Keratinocyte (primary cell): Measurements from ENCODE around the gene PLEKHD1.

Experiments used
- CTCF ChIP-seq, 3 experiments: IDR thresholded peaks in 1 of 3; conservative IDR thresholded peaks in 1 of 3; optimal IDR thresholded peaks in 1 of 3; 2 replicates in 2 of 3; 3 replicates in 1 of 3; pipeline versions ENCODE3 to v1.5.1; 2011; ENCODE audit warnings: low read length in 3 of 3, mild to moderate bottlenecking in 3 of 3, moderate library complexity in 2 of 3, control low read depth in 1 of 3, inconsistent platforms in 1 of 3; ENCODE audit not compliant: insufficient read depth in 2 of 3; ENCODE audit errors: extremely low read depth in 1 of 3
- EZH2 ChIP-seq: IDR thresholded peaks from one replicate; pipeline ENCODE4 v1.6.1; 2012; ENCODE audit warnings: inconsistent platforms, mild to moderate bottlenecking, low read length, moderate library complexity

- TF ChIP-seq CTCF (optimal IDR thresholded peaks at IDR 0.05 in 1 of 3, IDR thresholded peaks at IDR 0.05 in 1 of 3, conservative IDR thresholded peaks at IDR 0.05 in 1 of 3; ENCODE audit: extremely low read depth in 1 of 3, insufficient read depth in 2 of 3, low read length in 3 of 3), result no peak
- TF ChIP-seq EZH2, result no peak
Observed at GRCh38 chr14:69471436-69471835, 13.1 kb upstream of the PLEKHD1 start.
